Upper lobe of right lung (tissue), 1 donor: ENCODE measurements around the gene LMTK2. TPM values are rescaled to one million over a fixed set of nuclear protein-coding genes. Genes with fewer than 3 reads are reported as not detected.

Experiments used
- ATAC-seq: fragments of 200-7000 bp; cut with Tn5 transposase; one replicate; pipeline ENCODE4 v1.9.1; 2020; ENCODE audit warnings: mild to moderate bottlenecking, moderate library complexity
- DNase-seq: peaks from one replicate; pipeline ENCODE4 v3.0.0-alpha.2; 2020
- H3K27ac ChIP-seq: fragments of 200-600 bp; one replicate; pipeline ENCODE4 v1.8.0; 2022
- H3K27me3 ChIP-seq: fragments of 200-600 bp; one replicate; pipeline ENCODE4 v1.8.0; 2022; ENCODE audit warnings: mild to moderate bottlenecking
- H3K36me3 ChIP-seq: fragments of 200-600 bp; one replicate; pipeline ENCODE4 v1.8.0; 2022
- H3K4me1 ChIP-seq: fragments of 200-600 bp; one replicate; pipeline ENCODE4 v1.8.0; 2022
- H3K4me3 ChIP-seq: fragments of 200-600 bp; one replicate; pipeline ENCODE4 v1.8.0; 2022; ENCODE audit warnings: mild to moderate bottlenecking
- H3K9me3 ChIP-seq: fragments of 200-600 bp; one replicate; pipeline ENCODE4 v1.8.0; 2022
- CTCF ChIP-seq: fragments of 200-600 bp; IDR thresholded peaks from one replicate; pipeline ENCODE4 v1.8.0; 2022; ENCODE audit warnings: antibody characterized with exemption
- intact Hi-C: fragments of 100-400 bp; cut with DNase I; formaldehyde crosslinking; loops from one replicate; pipeline ENCODE4 v1.11.0; 2022
- total RNA-seq: library from RNA; stranded (reverse); fragmentation: NEBNext Ultra II Directional; extraction: Animal tissue kit (Norgen Biotek cat#: 25700); gene quantifications from one replicate; pipeline ENCODE4 v1.2.1, GENCODE V29; 2021
- donor health status: DM: no; HTN: yes; CAD: no; lungs with severe emphysema.

LMTK2 gene
- total RNA-seq, 1 donor from 2014 or later, result 40.8 TPM

DNA sequence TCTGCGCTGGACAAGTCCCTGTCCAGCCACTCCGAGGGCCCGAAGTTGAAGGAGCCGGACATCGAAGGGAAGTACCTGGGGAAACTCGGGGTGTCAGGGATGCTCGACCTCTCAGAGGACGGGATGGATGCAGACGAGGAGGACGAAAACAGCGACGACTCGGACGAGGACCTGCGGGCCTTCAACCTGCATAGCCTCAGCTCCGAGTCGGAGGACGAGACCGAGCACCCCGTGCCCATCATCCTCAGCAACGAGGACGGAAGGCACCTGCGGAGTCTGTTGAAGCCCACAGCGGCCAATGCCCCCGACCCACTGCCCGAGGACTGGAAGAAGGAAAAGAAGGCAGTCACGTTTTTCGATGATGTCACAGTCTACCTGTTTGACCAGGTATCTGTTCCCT lies 87.5 kb downstream of the LMTK2 start:
- intact Hi-C loops, result no loop called here
- Histone ChIP-seq H3K27ac (no peak overlapping the region), H3K9me3 (no peaks in the 10 kb centered on the region), H3K36me3 (peaks cover 62% of the 10 kb centered on the region), H3K27me3 (no peaks in the 10 kb centered on the region), H3K4me1 (no peaks in the 10 kb centered on the region), H3K4me3 (no peak overlapping the region)
- no peak for TF ChIP-seq CTCF
- no peak for ATAC-seq
- no peak for DNase-seq

- no peak overlapping the region for H3K4me3 ChIP-seq
- intact Hi-C loops, result no loop called here
These were observed 88.2 kb downstream of the LMTK2 start for GRCh38 chr7:98194672-98195457.

DNA sequence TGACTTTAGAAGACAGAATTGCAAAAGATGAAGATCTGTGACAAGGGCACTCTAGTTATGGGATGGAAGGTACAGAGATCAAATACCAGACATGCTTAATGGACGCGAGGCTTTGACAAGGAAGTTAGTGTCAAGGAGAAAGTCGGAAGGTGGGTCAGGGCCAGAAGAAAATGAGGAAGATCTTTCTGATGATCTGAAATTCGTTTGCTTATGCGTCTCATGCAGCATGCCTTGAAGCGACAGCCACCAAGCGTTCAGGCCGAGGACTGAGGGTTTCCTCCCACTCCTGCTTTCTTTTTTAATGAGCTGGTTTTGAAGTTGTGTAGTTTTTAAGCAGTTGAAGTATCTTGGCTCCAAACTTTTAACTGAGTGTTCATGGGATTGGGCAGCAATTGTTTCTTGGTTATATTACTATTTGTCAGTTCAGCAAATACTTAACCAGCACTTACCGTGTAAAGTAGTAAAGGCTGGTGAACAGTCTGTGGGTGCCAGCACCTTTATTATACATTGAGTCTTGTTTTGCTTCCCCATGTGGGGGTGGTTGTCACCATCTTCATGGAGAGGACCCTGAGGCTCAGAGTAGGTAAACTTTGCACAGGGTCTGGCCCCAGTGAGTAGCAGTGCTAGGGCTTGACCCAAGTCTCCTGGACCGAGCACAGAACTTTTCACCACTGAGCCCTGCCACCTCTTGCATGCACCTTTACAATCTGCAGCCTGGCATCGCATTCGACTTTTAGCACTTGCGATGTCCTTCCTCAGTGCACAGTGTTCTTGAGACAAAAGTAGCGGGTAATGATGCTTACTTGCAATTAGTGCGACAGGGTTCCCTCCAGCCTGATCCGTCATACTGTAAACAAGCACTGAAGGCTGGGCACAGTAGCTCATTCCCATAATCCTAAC lies 90.3 kb downstream of the LMTK2 start:
- H3K27me3 ChIP-seq, result no peaks in the 10 kb centered on the region
- no peak overlapping the region for H3K27ac ChIP-seq
- intact Hi-C loops, result no loop called here
- H3K4me1 ChIP-seq, result no peaks in the 10 kb centered on the region
- TF ChIP-seq CTCF, result no peak
- no peak for DNase-seq
- H3K4me3 ChIP-seq, result no peak overlapping the region
- H3K36me3 ChIP-seq, result peaks cover 45% of the 10 kb centered on the region
- peak; percentile 27 for ATAC-seq
- no peaks in the 10 kb centered on the region for H3K9me3 ChIP-seq

More at GRCh38 chr7:98194672-98195457, 88.2 kb downstream of the LMTK2 start:
- H3K27ac ChIP-seq, result no peak overlapping the region
- no peak for ATAC-seq
- DNase-seq, result no peak
- no peak for TF ChIP-seq CTCF
- no peaks in the 10 kb centered on the region for H3K4me1 ChIP-seq
- H3K9me3 ChIP-seq, result no peaks in the 10 kb centered on the region
- no peaks in the 10 kb centered on the region for H3K27me3 ChIP-seq
- peaks cover 62% of the 10 kb centered on the region for H3K36me3 ChIP-seq

DNA sequence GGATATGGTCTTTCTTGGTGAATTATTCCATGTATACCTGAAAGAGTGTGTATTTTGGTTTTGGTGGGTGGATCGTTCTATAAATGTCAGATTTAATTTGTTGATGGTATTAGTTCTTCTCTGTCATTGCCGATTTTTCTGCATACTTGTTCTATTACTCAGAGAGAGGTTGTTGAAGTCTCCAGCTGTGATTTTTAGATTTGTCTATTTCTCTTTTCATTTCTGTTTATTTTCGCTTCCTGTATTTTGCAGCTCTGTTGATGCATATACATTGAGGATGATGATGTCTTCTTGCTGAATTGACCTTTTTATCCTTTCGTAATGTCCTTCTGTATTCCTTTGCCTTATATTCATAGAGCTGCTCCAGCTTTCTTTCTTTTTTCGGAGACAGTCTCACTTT lies 92.5 kb downstream of the LMTK2 start:
- Histone ChIP-seq H3K9me3 (no peaks in the 10 kb centered on the region), H3K4me1 (no peaks in the 10 kb centered on the region), H3K4me3 (no peak overlapping the region), H3K36me3 (peaks cover 36% of the 10 kb centered on the region), H3K27ac (no peak overlapping the region), H3K27me3 (no peaks in the 10 kb centered on the region)
- DNase-seq (no peak), ATAC-seq (no peak)
- intact Hi-C loops, result no loop called here
- TF ChIP-seq CTCF, result no peak

GRCh38 chr7:98200364-98200763 lies 93.7 kb downstream of the LMTK2 start:
- Histone ChIP-seq H3K27ac (no peak overlapping the region), H3K9me3 (no peaks in the 10 kb centered on the region), H3K27me3 (no peaks in the 10 kb centered on the region), H3K4me1 (no peaks in the 10 kb centered on the region), H3K36me3 (peaks cover 27% of the 10 kb centered on the region), H3K4me3 (no peak overlapping the region)
- intact Hi-C loops, result no loop called here
- ATAC-seq, result no peak
- DNase-seq, result no peak
- no peak for TF ChIP-seq CTCF
